Pancreas (tissue), 10 donors: Measurements from ENCODE around the gene CCDC102B. TPM values are rescaled to one million over a fixed set of nuclear protein-coding genes. Genes with fewer than 3 reads are reported as not detected.
A peak's percentile ranks its signal among the peaks of the same experiment; 100 is the strongest.
"Not testable (repeated sequence)": the region's sequence is repeated elsewhere in the genome, so short reads cannot be mapped to it uniquely, and the experiment has no call there.

Experiments used
- ATAC-seq, 4 donors: fragments of 200-7000 bp; cut with Tn5 transposase; one replicate each; pipeline versions ENCODE4 v1.8.0 to v1.9.1; 2020; ENCODE audit warnings: mild to moderate bottlenecking in 4 of 4, moderate library complexity in 4 of 4
- DNase-seq, 6 donors: peaks; one replicate each; pipeline ENCODE4 v3.0.0-alpha.2; 2020
- FAIRE-seq: peaks from 2 replicates; lab custom pipeline; 2012; peaks lifted over from hg19 to GRCh38; lab: Jason Lieb, UNC
- H3K27ac ChIP-seq, 4 donors: fragments of 200-600 bp; sonication (generic); 1 replicate in 3 of 4; 2 replicates in 1 of 4; pipeline versions ENCODE4 v1.5.0 to v1.8.0; 2020
- H3K27me3 ChIP-seq, 4 donors: fragments of 200-600 bp; one replicate each; pipeline ENCODE4 v1.8.0; 2021
- H3K36me3 ChIP-seq, 3 donors: fragments of 200-600 bp; sonication (generic) in 1 of 3; one replicate each; pipeline versions ENCODE4 v1.5.0 to v1.8.0; 2020 to 2021
- H3K4me1 ChIP-seq, 3 donors: fragments of 200-600 bp; one replicate each; pipeline ENCODE4 v1.8.0; 2021
- H3K4me3 ChIP-seq, 4 donors: fragments of 200-600 bp; sonication (generic) in 2 of 4; one replicate each; pipeline versions ENCODE4 v1.5.0 to v1.8.0; 2020 to 2021
- H3K9me3 ChIP-seq, 4 donors: fragments of 200-600 bp; one replicate each; pipeline ENCODE4 v1.8.0; 2021
- CTCF ChIP-seq, 4 donors: fragments of 200-600 bp; sonication (generic) in 3 of 4; IDR thresholded peaks; one replicate each; pipeline versions ENCODE4 v1.5.0 to v1.8.0; 2021; ENCODE audit warnings: antibody characterized with exemption in 4 of 4
- WGBS, 2 donors: extraction: QIAGEN DNeasy Blood & Tissue Kit; methylation state at CpG; one replicate each; pipeline ENCODE4 v1.1.7; 2013; 5-methylcytosine and 5-hydroxymethylcytosine counted together
- intact Hi-C, 3 donors: fragments of 100-400 bp; cut with DNase I; formaldehyde crosslinking; loops; one replicate each; pipeline versions ENCODE4 v1.11.1 to v1.14.2; 2022
- polyA plus RNA-seq, 2 donors: library from polyadenylated mRNA; stranded (reverse); fragments of 200-250 nt; gene quantifications; one replicate each; pipeline ENCODE4 v1.2.3, GENCODE V29; 2013
- total RNA-seq, 6 donors: library from RNA; stranded (reverse); fragmentation: NEBNext Ultra II Directional in 4 of 6; extraction: Animal tissue kit (Norgen Biotek cat#: 25700) in 4 of 6; gene quantifications; one replicate each; pipeline versions ENCODE4 v1.2.1 to v1.2.4, GENCODE V29; 2021 to 2023
- donor health status: healthy with polysubstance abuse.
- donor health status: DM: no; HTN: no; CAD: no; lungs with moderate emphysema.
- donor health status: DM: no; HTN: no; CAD: no.
- donor health status: control.
- donor health status: control.
- donor health status: Bipolar disorder and iron deficiency.
- donor health status: DM: yes; HTN: yes; CAD: no.
- donor health status: DM: no; HTN: no; CAD: no.
- donor health status: DM: no; HTN: no; CAD: no.
- donor health status: DM: yes; HTN: yes; CAD: no.

The CCDC102B gene
- total and polyA plus RNA-seq, 8 donors, result 0.99 to 6.2 (median 1.6) TPM

DNA sequence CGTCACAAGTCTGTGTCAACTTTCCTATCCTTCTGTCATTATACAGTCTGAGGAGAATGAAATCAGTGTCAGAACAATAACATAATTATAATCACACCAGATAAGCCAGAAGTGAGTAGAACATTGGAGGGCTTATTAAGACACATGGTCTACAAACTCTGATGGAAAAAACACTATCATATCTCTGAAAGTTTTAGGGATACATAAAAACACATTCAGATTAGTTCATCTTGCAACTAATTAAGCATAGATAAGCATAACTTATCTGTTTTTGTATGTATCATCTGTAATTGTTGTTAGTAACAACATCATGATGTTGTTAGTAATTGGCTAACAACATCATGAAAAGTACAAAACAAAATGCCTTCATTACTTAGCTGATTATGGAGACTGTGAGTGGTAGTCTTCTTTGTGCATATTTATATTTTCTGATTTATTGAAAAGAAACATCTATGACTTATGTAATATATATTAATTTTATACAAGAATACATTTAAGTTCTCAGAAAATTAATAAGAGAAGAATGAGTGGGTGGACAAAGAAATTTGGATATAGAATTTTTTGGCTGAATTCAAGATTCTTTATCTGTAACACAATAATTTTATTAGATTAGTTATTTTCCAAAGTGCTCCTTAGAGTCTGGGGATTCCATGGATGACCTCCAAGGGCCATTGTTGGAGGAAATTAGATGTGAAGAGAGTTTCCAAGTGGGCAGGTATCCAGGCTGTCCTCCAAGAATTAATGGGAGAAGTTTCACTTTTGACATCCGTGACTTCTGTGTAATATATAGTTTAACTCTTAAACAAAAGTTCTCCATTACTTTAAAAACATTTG lies 16.9 kb upstream of the CCDC102B start:
- TF ChIP-seq CTCF (IDR thresholded peaks at IDR 0.05), result no peak
- H3K27ac ChIP-seq, result no peak overlapping the region
- no peak for DNase-seq
- H3K4me3 ChIP-seq, result no peak overlapping the region
- H3K27me3 ChIP-seq, result no peaks in the 10 kb centered on the region
- no peaks in the 10 kb centered on the region for H3K36me3 ChIP-seq
- FAIRE-seq, result no peak
- WGBS, 2 donors, result 44 to 57% methylated on average over 2 of the region's 2 CpGs
- H3K4me1 ChIP-seq, result no peaks in the 10 kb centered on the region
- intact Hi-C loops, result no loop called here
- H3K9me3 ChIP-seq, result peaks cover 0 to 4% (median 0%) of the 10 kb centered on the region in 4 donors
- ATAC-seq, result no peak

GRCh38 chr18:68783506-68783905 lies 14.4 kb upstream of the CCDC102B start:
- FAIRE-seq, result no peak
- no peak for TF ChIP-seq CTCF (IDR thresholded peaks at IDR 0.05)
- no peak for ATAC-seq
- 47 to 59% methylated on average over 1 of the region's 1 CpG for WGBS, 2 donors
- no peaks in the 10 kb centered on the region for H3K36me3 ChIP-seq
- H3K4me3 ChIP-seq, result no peak overlapping the region
- intact Hi-C loops, result no loop called here
- peaks cover 0 to 4% (median 0%) of the 10 kb centered on the region in 4 donors for H3K9me3 ChIP-seq
- no peak overlapping the region for H3K27ac ChIP-seq
- DNase-seq, result no peak
- no peaks in the 10 kb centered on the region for H3K27me3 ChIP-seq
- no peaks in the 10 kb centered on the region for H3K4me1 ChIP-seq

GRCh38 chr18:68784071-68784470 lies 13.8 kb upstream of the CCDC102B start:
- intact Hi-C loops, result no loop called here
- H3K4me1 ChIP-seq, result no peaks in the 10 kb centered on the region
- H3K36me3 ChIP-seq, result no peaks in the 10 kb centered on the region
- no peak for FAIRE-seq
- peaks cover 0 to 4% (median 0%) of the 10 kb centered on the region in 4 donors for H3K9me3 ChIP-seq
- no peak for DNase-seq
- TF ChIP-seq CTCF (IDR thresholded peaks at IDR 0.05), result no peak
- WGBS, 2 donors, result 63 to 64% methylated on average over 3 of the region's 3 CpGs
- no peaks in the 10 kb centered on the region for H3K27me3 ChIP-seq
- H3K27ac ChIP-seq, result no peak overlapping the region
- ATAC-seq, result no peak
- no peak overlapping the region for H3K4me3 ChIP-seq

GRCh38 chr18:68790290-68790689 lies 7.6 kb upstream of the CCDC102B start:
- 73 to 81% methylated on average over 14 to 21 of the region's 22 CpGs for WGBS, 2 donors
- H3K27me3 ChIP-seq, H3K9me3 ChIP-seq, ATAC-seq, H3K4me3 ChIP-seq, intact Hi-C loops, H3K36me3 ChIP-seq, FAIRE-seq, H3K27ac ChIP-seq, H3K4me1 ChIP-seq: not testable (repeated sequence)
- peak in 1 of 6 donors; percentile 11 for DNase-seq

DNA sequence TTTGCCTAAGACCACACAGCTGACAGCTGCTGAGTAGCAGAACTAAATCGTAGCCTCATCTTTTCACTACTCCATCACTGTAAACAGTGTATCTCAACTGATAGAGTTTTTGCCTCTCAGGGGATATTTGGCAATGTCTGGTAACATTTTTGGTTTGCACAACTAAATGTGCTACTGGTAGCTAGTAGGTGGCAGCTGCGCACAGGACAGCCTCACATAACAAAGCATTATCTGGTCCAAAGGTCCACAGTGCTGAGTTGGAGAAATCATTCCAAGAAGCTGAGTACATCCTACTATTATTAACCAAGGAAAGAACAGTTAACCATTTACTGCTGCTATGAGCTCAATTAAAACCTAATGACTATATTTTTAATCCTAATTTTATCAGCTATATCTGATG lies 6.1 kb upstream of the CCDC102B start:
- DNase-seq, result no peak
- no peak for ATAC-seq
- Histone ChIP-seq H3K9me3 (no peaks in the 10 kb centered on the region), H3K4me1 (no peaks in the 10 kb centered on the region), H3K27me3 (no peaks in the 10 kb centered on the region), H3K27ac (no peak overlapping the region), H3K36me3 (no peaks in the 10 kb centered on the region), H3K4me3 (no peak overlapping the region)
- TF ChIP-seq CTCF (IDR thresholded peaks at IDR 0.05), result no peak
- intact Hi-C loops, result no loop called here
- no peak for FAIRE-seq
- WGBS, 2 donors, result 49 to 65% methylated on average over 2 of the region's 2 CpGs
